ENCODE data around the gene CDH4. TPM values are rescaled to one million over a fixed set of nuclear protein-coding genes. Genes with fewer than 3 reads are reported as not detected.

Gene CDH4
- total RNA-seq, 1 experiment from 2014 or later: not detected

DNA sequence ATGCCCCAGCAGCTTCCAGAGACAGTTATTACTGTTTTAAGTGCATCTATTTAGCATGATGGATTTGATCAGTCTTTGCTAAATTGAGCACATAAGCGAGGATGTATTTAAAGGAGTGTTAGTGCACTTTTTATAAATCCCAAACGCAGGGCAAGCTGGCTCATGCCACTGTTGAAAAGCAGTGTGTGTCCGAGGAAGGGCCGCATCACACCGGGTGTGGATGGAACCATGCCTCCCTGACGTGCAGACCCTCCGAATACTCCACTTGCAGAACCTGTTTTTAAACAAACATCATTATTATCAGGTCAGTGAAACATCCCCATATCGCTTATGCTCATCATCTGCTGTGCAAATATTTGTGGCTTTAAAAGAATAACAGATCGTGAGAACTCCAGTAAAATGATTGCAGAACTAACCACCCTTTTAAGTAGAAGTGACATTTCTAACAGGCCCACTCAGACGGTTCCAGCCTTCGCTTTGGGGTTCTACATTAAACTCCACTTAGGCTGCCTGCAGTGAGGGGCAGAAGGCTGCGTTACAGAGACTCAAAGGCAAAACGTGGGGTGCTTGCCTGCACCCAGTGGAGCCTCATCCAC is 190.1 kb downstream of the CDH4 start:
- no peaks in the 10 kb centered on the region for H3K27me3 Mint-ChIP-seq (ENCODE audit: insufficient read depth, unreplicated experiment)
- intact Hi-C loops (cut with micrococcal nuclease; ENCODE audit: unreplicated experiment): no loop called here
- CTCF ChIA-PET: no interaction called here
- peak; percentile 23 to 47 for DNase-seq
- BruUV-seq (replicated peaks): no TSS peak
- peaks cover 4% of the 10 kb centered on the region for H3K4me1 Mint-ChIP-seq (ENCODE audit: low read depth, unreplicated experiment)
- Histone ChIP-seq H3K4me3 (ENCODE audit: low read depth, low read length) (no peak overlapping the region), H3K36me3 (ENCODE audit: control insufficient read depth, insufficient read depth, low read length) (no peaks in the 10 kb centered on the region), H3K9me3 (peaks cover 4% of the 10 kb centered on the region), H3K4me1 (peaks cover 38% of the 10 kb centered on the region), H3K27me3 (replicated peaks; ENCODE audit: control insufficient read depth, insufficient read depth, low read length) (no peaks in the 10 kb centered on the region)
- TF ChIP-seq CTCF (IDR thresholded peaks at IDR 0.05; ENCODE audit: insufficient read depth in 1 of 2, low read depth in 1 of 2, low read length in 1 of 2, severe bottlenecking in 1 of 2, unreplicated experiment in 1 of 2): no peak
- no peak overlapping the region for H3K27ac Mint-ChIP-seq (ENCODE audit: unreplicated experiment)
- H3K4me3 Mint-ChIP-seq (ENCODE audit: unreplicated experiment): no peak overlapping the region
- H3K36me3 Mint-ChIP-seq (ENCODE audit: insufficient read depth, unreplicated experiment): no peaks in the 10 kb centered on the region
- POLR2A ChIA-PET: no interaction called here
- peaks cover 2% of the 10 kb centered on the region for H3K9me3 Mint-ChIP-seq (ENCODE audit: unreplicated experiment)

DNA sequence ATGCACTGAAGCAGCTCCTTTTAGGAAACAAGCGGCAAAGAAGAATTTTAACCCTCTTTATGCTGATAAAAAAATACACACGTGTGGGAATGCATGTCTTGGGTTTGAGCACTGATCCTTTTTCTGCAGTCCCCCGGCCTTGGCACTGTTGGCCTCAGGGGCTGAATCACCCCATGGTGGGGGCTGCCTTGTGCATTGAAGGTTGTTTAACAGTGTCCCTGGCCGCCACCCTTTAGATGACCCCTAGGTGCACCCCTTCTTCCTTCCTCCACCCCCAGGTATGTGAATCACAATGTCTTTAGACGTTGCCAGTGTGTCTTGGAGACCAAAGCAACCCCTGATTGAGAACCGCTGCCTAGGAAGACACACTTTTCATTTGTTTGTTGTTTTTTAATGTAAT is 190.7 kb downstream of the CDH4 start:
- H3K4me1 Mint-ChIP-seq (ENCODE audit: low read depth, unreplicated experiment): no peaks in the 10 kb centered on the region
- no peak overlapping the region for H3K27ac Mint-ChIP-seq (ENCODE audit: unreplicated experiment)
- POLR2A ChIA-PET: no interaction called here
- intact Hi-C loops (cut with micrococcal nuclease; ENCODE audit: unreplicated experiment): no loop called here
- TF ChIP-seq CTCF (IDR thresholded peaks at IDR 0.05; ENCODE audit: insufficient read depth in 1 of 2, low read depth in 1 of 2, low read length in 1 of 2, severe bottlenecking in 1 of 2, unreplicated experiment in 1 of 2): no peak
- BruUV-seq (replicated peaks): no TSS peak
- H3K4me3 ChIP-seq (ENCODE audit: low read depth, low read length): no peak overlapping the region
- no peaks in the 10 kb centered on the region for H3K36me3 Mint-ChIP-seq (ENCODE audit: insufficient read depth, unreplicated experiment)
- CTCF ChIA-PET: no interaction called here
- H3K36me3 ChIP-seq (ENCODE audit: control insufficient read depth, insufficient read depth, low read length): no peaks in the 10 kb centered on the region
- peaks cover 4% of the 10 kb centered on the region for H3K9me3 ChIP-seq
- no peak for DNase-seq
- no peak overlapping the region for H3K4me3 Mint-ChIP-seq (ENCODE audit: unreplicated experiment)
- peaks cover 32% of the 10 kb centered on the region for H3K4me1 ChIP-seq
- no peaks in the 10 kb centered on the region for H3K27me3 ChIP-seq (replicated peaks; ENCODE audit: control insufficient read depth, insufficient read depth, low read length)
- peaks cover 4% of the 10 kb centered on the region for H3K9me3 Mint-ChIP-seq (ENCODE audit: unreplicated experiment)
- H3K27me3 Mint-ChIP-seq (ENCODE audit: insufficient read depth, unreplicated experiment): no peaks in the 10 kb centered on the region

GRCh38 chr20:61443443-61444126 is 191.5 kb downstream of the CDH4 start:
- peak in 1 of 2 experiments; percentile 25 for DNase-seq
- Histone ChIP-seq H3K27me3 (replicated peaks; ENCODE audit: control insufficient read depth, insufficient read depth, low read length) (no peaks in the 10 kb centered on the region), H3K4me1 (peaks cover 30% of the 10 kb centered on the region), H3K36me3 (ENCODE audit: control insufficient read depth, insufficient read depth, low read length) (no peaks in the 10 kb centered on the region), H3K9me3 (peaks cover 4% of the 10 kb centered on the region), H3K4me3 (ENCODE audit: low read depth, low read length) (no peak overlapping the region)
- ChIA-PET POLR2A (no interaction called here), CTCF (no interaction called here)
- H3K36me3 Mint-ChIP-seq (ENCODE audit: insufficient read depth, unreplicated experiment): no peaks in the 10 kb centered on the region
- intact Hi-C loops (cut with micrococcal nuclease; ENCODE audit: unreplicated experiment): no loop called here
- H3K27ac Mint-ChIP-seq (ENCODE audit: unreplicated experiment): no peak overlapping the region
- H3K9me3 Mint-ChIP-seq (ENCODE audit: unreplicated experiment): peaks cover 9% of the 10 kb centered on the region
- no peak overlapping the region for H3K4me3 Mint-ChIP-seq (ENCODE audit: unreplicated experiment)
- TF ChIP-seq CTCF (IDR thresholded peaks at IDR 0.05; ENCODE audit: insufficient read depth in 1 of 2, low read depth in 1 of 2, low read length in 1 of 2, severe bottlenecking in 1 of 2, unreplicated experiment in 1 of 2): no peak
- BruUV-seq (replicated peaks): no TSS peak
- no peaks in the 10 kb centered on the region for H3K4me1 Mint-ChIP-seq (ENCODE audit: low read depth, unreplicated experiment)
- no peaks in the 10 kb centered on the region for H3K27me3 Mint-ChIP-seq (ENCODE audit: insufficient read depth, unreplicated experiment)
